Fibroblast of mammary gland (primary cell): Measurements from ENCODE around the gene PHEX.

Experiments used
- DNase-seq: peaks from one replicate; pipeline ENCODE4 v3.0.0-alpha.2; 2010; ENCODE audit warnings: low read depth
- H3K4me3 ChIP-seq: 2 replicates; pipeline ENCODE4 v1.5.1; 2011; ENCODE audit warnings: low read depth, mild to moderate bottlenecking, low read length, moderate library complexity; ENCODE audit not compliant: control insufficient read depth
- TF ChIP-seq, protein P1 (sequence below): conservative IDR thresholded peaks from 2 replicates; pipeline ENCODE4 v1.5.1; 2011; ENCODE audit warnings: low read depth, low read length, inconsistent platforms; ENCODE audit not compliant: control insufficient read depth, insufficient read depth

Gene PHEX

DNA sequence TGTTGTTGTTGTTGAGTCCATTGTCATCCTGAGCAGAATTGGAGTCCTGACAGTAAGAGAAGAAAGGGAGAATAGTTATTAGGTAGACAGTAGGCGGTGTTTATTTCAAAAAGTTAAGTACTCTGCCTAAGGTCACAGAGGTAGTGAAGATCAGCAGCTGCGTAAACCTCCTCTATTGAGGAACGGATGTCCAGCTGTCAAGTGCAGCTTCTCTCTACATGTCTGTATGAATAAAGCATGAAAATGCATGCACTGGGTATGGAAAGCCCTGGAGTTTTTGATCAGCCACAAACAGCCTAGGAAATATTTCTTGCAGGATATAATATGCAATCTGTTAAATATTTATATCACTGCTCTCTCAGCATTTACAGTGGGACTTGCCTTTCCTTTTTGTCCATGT, 131.2 kb downstream of the PHEX start:
- no peak overlapping the region for H3K4me3 ChIP-seq
- DNase-seq = no peak
- TF ChIP-seq, protein P1, sequence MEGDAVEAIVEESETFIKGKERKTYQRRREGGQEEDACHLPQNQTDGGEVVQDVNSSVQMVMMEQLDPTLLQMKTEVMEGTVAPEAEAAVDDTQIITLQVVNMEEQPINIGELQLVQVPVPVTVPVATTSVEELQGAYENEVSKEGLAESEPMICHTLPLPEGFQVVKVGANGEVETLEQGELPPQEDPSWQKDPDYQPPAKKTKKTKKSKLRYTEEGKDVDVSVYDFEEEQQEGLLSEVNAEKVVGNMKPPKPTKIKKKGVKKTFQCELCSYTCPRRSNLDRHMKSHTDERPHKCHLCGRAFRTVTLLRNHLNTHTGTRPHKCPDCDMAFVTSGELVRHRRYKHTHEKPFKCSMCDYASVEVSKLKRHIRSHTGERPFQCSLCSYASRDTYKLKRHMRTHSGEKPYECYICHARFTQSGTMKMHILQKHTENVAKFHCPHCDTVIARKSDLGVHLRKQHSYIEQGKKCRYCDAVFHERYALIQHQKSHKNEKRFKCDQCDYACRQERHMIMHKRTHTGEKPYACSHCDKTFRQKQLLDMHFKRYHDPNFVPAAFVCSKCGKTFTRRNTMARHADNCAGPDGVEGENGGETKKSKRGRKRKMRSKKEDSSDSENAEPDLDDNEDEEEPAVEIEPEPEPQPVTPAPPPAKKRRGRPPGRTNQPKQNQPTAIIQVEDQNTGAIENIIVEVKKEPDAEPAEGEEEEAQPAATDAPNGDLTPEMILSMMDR = no peak

DNA sequence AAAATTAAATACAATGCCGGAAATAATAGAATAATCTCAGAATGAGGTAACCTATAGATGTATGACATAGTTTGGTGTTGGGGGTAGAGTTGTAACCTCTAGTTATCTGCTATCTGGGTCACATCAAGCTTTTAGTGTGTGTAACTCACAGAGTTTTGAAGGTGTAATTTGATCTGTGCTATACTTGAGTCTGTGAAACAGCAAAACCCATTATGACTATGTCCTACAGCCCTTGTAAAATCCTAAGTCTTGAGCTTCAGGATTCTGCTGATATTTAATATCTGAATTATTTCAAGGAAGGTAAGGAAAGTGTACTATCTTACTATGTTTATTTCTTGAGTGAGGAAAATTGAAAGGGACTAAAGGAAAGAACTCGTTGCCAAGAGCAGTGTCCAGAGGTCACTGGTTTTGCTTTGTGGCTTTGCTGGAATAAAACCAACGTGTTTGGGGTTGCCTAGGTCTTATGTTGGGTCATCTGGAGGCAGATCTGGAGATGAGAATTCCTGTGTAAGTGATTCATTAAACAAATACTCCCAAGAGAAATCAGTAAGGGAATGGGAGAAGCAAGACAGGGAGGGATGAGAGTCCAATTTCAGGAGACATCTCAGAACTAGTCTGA, 132.8 kb downstream of the PHEX start:
- TF ChIP-seq, protein P1 = no peak
- DNase-seq = peak; percentile 72

DNA sequence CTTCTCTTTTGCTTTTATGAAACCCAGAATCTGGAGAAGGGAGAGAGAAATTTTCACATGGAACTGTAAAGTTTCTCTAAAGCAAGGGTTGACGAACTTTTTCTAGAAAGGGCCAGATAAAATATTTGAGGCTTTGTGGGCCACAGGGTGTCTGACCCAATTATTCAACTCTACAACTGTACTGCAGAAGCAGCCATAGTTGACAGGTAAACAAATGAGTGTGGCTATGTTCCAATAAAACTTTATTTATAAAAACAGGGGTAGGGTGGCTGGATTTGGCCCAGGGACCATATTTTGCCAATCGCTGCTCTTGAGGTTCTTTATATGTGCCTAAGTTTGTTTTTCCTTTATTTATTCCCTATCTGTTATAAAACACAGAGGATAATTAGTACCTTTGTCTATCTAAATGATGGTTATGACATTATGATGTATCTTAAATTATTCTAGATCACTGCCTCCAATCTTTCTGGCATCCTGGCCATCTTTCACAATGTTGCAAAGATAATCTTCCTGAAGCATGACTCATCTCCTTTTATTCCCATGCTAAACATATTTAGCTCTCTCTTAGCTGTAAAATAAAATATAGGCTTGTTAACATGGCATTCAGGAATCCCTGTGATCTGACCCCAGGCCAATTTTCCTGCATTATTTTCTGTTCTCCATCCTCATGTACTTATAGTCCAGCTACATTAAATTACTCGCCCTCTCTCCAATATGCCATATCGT, 133.8 kb downstream of the PHEX start:
- TF ChIP-seq, protein P1 = no peak
- peak; percentile 44 for DNase-seq
- no peak overlapping the region for H3K4me3 ChIP-seq

More for the DNA sequence above, 132.8 kb downstream of the PHEX start:
- no peak overlapping the region for H3K4me3 ChIP-seq

DNA sequence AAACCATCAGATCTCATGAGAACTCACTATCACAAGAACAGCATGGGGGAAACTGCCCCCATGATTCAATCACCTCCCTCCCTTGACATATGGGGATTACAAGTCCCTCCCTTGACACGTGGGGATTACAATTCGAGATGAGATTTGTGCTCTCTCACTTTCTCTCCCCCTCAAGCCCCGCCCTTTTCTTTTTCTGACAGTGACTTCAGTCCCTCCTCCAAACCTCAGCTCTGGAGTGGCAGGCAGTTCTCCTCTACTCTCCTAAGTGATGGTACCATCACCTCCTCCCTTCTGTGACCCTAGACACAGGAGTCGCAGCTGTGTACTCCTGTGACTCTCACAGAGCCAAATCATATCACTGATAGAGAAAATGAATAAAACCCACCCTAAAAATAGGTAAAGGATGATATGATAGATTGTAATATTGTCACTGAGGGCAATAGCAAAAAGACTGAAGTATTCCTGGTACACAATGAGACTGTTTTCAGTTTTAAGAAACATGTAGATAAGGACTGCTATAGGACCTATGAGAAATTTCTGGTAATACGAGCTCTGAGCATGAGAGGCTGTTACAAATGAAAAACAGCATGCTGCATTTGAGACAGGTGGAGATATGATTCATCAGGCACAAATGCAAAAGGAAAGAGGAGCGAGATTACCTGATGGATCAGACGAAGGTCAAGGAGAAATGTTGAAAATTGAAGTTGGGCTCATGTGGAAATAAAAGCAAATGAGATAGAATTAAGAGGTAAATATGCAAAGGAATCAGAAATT, 139.3 kb downstream of the PHEX start:
- TF ChIP-seq, protein P1 = no peak
- no peak for DNase-seq
- H3K4me3 ChIP-seq = no peak overlapping the region

DNA sequence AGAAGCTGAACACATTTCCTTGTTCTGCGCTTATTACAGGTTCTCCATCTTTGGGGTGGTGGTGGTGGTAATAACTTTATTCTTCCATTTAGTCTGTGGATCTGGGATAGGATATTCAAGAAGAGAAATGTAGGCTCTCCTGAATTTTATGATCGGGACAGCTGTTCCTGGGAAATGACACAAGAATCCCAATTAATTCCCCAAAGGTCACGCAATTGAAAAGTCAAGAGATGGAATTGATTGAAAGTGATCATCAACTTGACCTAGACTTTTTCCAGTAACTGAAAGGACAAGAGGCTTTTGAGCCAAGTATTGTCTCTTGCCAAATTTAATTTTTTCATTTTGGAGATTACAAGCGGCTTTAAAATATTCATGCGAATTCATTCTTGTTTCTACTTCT, 141.8 kb downstream of the PHEX start:
- no peak overlapping the region for H3K4me3 ChIP-seq
- no peak for DNase-seq
- TF ChIP-seq, protein P1 = no peak

DNA sequence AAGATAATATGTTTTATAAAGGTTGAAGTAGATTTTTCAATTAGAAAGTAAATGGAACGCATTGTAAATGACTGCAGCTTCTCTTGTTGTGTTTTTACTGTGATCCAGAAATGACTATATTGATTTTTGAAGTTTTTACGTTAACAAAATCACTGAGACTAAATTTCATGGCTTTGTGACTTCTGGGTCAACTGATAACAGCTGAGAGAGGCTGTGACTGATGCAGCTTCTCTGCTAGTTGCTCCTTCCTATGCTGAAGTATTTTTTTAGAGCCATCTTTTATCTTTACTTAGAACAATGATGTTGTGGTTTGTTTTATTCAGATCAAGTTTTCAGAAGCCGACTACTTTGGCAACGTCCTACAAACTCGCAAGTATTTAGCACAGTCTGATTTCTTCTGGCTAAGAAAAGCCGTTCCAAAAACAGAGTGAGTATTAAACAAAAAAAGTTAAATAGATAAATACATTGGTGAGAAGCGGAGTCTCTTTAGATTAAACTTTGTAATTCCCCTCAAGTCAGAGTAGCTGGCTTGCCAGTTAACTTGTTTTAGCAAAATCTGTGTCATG, 145.9 kb downstream of the PHEX start:
- H3K4me3 ChIP-seq = no peak overlapping the region
- TF ChIP-seq, protein P1 = no peak
- DNase-seq = no peak
